IPS-18c (cell line): ENCODE measurements around the gene TNFRSF4.

Source experiments
- H3K4me3 ChIP-seq: 2 replicates; pipeline ENCODE4 v1.7.0; 2013; ENCODE audit warnings: low read depth, mild to moderate bottlenecking, low read length, moderate library complexity; ENCODE audit not compliant: insufficient read depth
- H3K9me3 ChIP-seq: one replicate; pipeline ENCODE4 v1.6.1; 2013; ENCODE audit warnings: mild to moderate bottlenecking, low read length, moderate library complexity; ENCODE audit not compliant: control insufficient read depth, insufficient read depth

The TNFRSF4 gene

GRCh38 chr1:1171161-1171545, 42.8 kb downstream of the TNFRSF4 start:
- peaks cover 2% of the 10 kb centered on the region for H3K9me3 ChIP-seq
- no peak overlapping the region for H3K4me3 ChIP-seq

- Histone ChIP-seq H3K4me3 (no peak overlapping the region), H3K9me3 (peaks cover 2% of the 10 kb centered on the region)
These were observed 43.5 kb downstream of the TNFRSF4 start for GRCh38 chr1:1170215-1171091.

- Histone ChIP-seq H3K9me3 (no peaks in the 10 kb centered on the region), H3K4me3 (no peak overlapping the region)
These were observed 44.3 kb downstream of the TNFRSF4 start for GRCh38 chr1:1169429-1170214.

GRCh38 chr1:1168451-1169411, 45.2 kb downstream of the TNFRSF4 start:
- Histone ChIP-seq H3K9me3 (no peaks in the 10 kb centered on the region), H3K4me3 (no peak overlapping the region)

GRCh38 chr1:1167841-1168450, 46.0 kb downstream of the TNFRSF4 start:
- no peaks in the 10 kb centered on the region for H3K9me3 ChIP-seq
- no peak overlapping the region for H3K4me3 ChIP-seq

GRCh38 chr1:1167398-1167821, 46.5 kb downstream of the TNFRSF4 start:
- Histone ChIP-seq H3K9me3 (no peaks in the 10 kb centered on the region), H3K4me3 (no peak overlapping the region)

- no peaks in the 10 kb centered on the region for H3K9me3 ChIP-seq
- H3K4me3 ChIP-seq, result no peak overlapping the region
These were observed 47.1 kb downstream of the TNFRSF4 start for GRCh38 chr1:1166642-1167397.

- no peak overlapping the region for H3K4me3 ChIP-seq
These were observed 48.0 kb downstream of the TNFRSF4 start for GRCh38 chr1:1165900-1166421.

GRCh38 chr1:1165485-1165884, 48.5 kb downstream of the TNFRSF4 start:
- no peak overlapping the region for H3K4me3 ChIP-seq
- no peaks in the 10 kb centered on the region for H3K9me3 ChIP-seq

More at GRCh38 chr1:1165900-1166421, 48.0 kb downstream of the TNFRSF4 start:
- H3K9me3 ChIP-seq, result no peaks in the 10 kb centered on the region

- H3K4me3 ChIP-seq, result no peak overlapping the region
- no peaks in the 10 kb centered on the region for H3K9me3 ChIP-seq
These were observed 49.1 kb downstream of the TNFRSF4 start for GRCh38 chr1:1164701-1165451.

GRCh38 chr1:1164361-1164700, 49.6 kb downstream of the TNFRSF4 start:
- Histone ChIP-seq H3K4me3 (no peak overlapping the region), H3K9me3 (no peaks in the 10 kb centered on the region)

- Histone ChIP-seq H3K9me3 (no peaks in the 10 kb centered on the region), H3K4me3 (no peak overlapping the region)
These were observed 50.3 kb downstream of the TNFRSF4 start for GRCh38 chr1:1163538-1164070.

GRCh38 chr1:1162597-1163537, 51.1 kb downstream of the TNFRSF4 start:
- no peak overlapping the region for H3K4me3 ChIP-seq
- no peaks in the 10 kb centered on the region for H3K9me3 ChIP-seq

- Histone ChIP-seq H3K4me3 (no peak overlapping the region), H3K9me3 (no peaks in the 10 kb centered on the region)
These were observed 52.3 kb downstream of the TNFRSF4 start for GRCh38 chr1:1161683-1162079.
